ENCODE results near the gene PASK.

DNA sequence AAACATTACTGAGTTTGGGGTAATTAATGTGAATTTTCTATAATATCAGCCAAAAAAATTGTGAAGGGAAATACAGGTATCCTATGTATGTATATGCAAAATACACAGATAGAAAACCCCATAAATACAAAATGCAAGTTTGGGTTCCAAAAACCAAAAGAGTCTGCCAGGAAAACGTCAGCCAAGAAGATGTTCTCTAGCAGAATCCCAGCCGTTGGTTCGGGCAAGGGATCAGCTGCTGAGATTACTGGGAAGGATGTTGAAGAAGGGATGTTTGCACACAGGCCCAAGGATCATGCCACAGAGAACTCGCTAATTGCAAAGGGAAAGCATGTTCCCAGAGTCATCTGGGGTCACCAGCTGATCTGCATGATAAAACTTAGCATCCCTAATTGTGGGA is 29.7 kb upstream of the PASK start:
- TF ChIP-seq BHLHE40 (IDR thresholded peaks at IDR 0.05; ENCODE audit: borderline replicate concordance) = no peak
- TF ChIP-seq FOXM1 (IDR thresholded peaks at IDR 0.05; ENCODE audit: borderline replicate concordance) = no peak
- no peak for TF ChIP-seq LEF1 (IDR thresholded peaks at IDR 0.05; ENCODE audit: borderline replicate concordance)
- TF ChIP-seq ZNF384 (IDR thresholded peaks at IDR 0.05) = no peak
- TF ChIP-seq ELF4 (IDR thresholded peaks at IDR 0.05) = no peak
- TF ChIP-seq HDGF (IDR thresholded peaks at IDR 0.05; ENCODE audit: borderline replicate concordance) = no peak
- TF ChIP-seq FOXK2 (IDR thresholded peaks at IDR 0.05) = no peak
- no peak for TF ChIP-seq ARNT (IDR thresholded peaks at IDR 0.05)
- no peak for TF ChIP-seq SP1 (IDR thresholded peaks at IDR 0.05)
- TF ChIP-seq NFRKB (IDR thresholded peaks at IDR 0.05) = no peak

Measured in HEK293T (cell line).